Liver (tissue), 3 donors: Measurements from ENCODE around the gene GAB2.
A peak's percentile ranks its signal among the peaks of the same experiment; 100 is the strongest.

ENCODE experiments used
- CTCF ChIP-seq: fragments of 150-350 bp; IDR thresholded peaks from 2 replicates; pipeline ENCODE4 v1.5.1; 2017; ENCODE audit warnings: improper control_type of control experiment, low read depth, low read length; ENCODE audit not compliant: missing input control
- FOXA1 ChIP-seq: IDR thresholded peaks from 2 replicates; pipeline ENCODE4 v1.6.1; 2016; ENCODE audit warnings: antibody characterized with exemption
- MAX ChIP-seq: IDR thresholded peaks from 2 replicates; pipeline ENCODE4 v1.6.1; 2016; ENCODE audit warnings: antibody characterized with exemption
- SP1 ChIP-seq: IDR thresholded peaks from 2 replicates; pipeline ENCODE4 v1.6.1; 2018; ENCODE audit warnings: antibody characterized with exemption, mild to moderate bottlenecking
- YY1 ChIP-seq: IDR thresholded peaks from 2 replicates; pipeline ENCODE4 v1.6.1; 2016; ENCODE audit warnings: antibody characterized with exemption, mild to moderate bottlenecking
- donor health status: healthy.
- donor health status: healthy.

GRCh38 chr11:78310500-78310909 is 107.1 kb downstream of the GAB2 start:
- TF ChIP-seq CTCF: no peak
- no peak for TF ChIP-seq YY1
- no peak for TF ChIP-seq MAX
- TF ChIP-seq FOXA1: no peak
- peak; percentile 43 for TF ChIP-seq SP1
